HepG2 (cell line): ENCODE results near the gene FANCE. TPM values are rescaled to one million over a fixed set of nuclear protein-coding genes. Genes with fewer than 3 reads are reported as not detected.
A peak's percentile ranks its signal among the peaks of the same experiment; 100 is the strongest.

Experiments
- ADNP ChIP-seq: sonication (generic); formaldehyde crosslinking; IDR thresholded peaks from 2 replicates; pipeline ENCODE4 v1.4.0; 2020; ENCODE audit warnings: missing genetic modification reagents
- ATF3 ChIP-seq: sonication (generic); formaldehyde crosslinking; IDR thresholded peaks from 2 replicates; pipeline ENCODE4 v1.4.0; 2020; ENCODE audit warnings: missing genetic modification reagents
- CBX2 ChIP-seq, 2 experiments: fragments of 200-600 bp in 1 of 2; sonication (generic); formaldehyde crosslinking in 1 of 2; IDR thresholded peaks; 2 replicates each; pipeline versions ENCODE4 v1.7.0 to v1.8.1; 2018 to 2022; ENCODE audit warnings: low read depth in 2 of 2, low read length in 1 of 2, mild to moderate bottlenecking in 1 of 2, missing genetic modification reagents in 1 of 2
- FOXP1 ChIP-seq, 2 experiments: fragments of 450-650 bp in 1 of 2; IDR thresholded peaks; 2 replicates each; pipeline ENCODE4 v1.6.1; 2017 to 2018; ENCODE audit warnings: antibody characterized with exemption in 1 of 2
- GRHL1 ChIP-seq: sonication (generic); formaldehyde crosslinking; conservative IDR thresholded peaks from 2 replicates; pipeline ENCODE4 v1.8.0; 2022; ENCODE audit warnings: missing genetic modification reagents
- HDAC1 ChIP-seq: sonication (generic); formaldehyde crosslinking; IDR thresholded peaks from 2 replicates; pipeline ENCODE4 v1.5.1; 2020; ENCODE audit warnings: mild to moderate bottlenecking, missing genetic modification reagents
- HNRNPK ChIP-seq: fragments of 200-400 bp; formaldehyde crosslinking; IDR thresholded peaks from 2 replicates; pipeline ENCODE4 v1.6.1; 2018; ENCODE audit warnings: low read length, low read depth, moderate library complexity, mild to moderate bottlenecking; ENCODE audit not compliant: poor library complexity, severe bottlenecking
- KDM2A ChIP-seq: sonication (generic); formaldehyde crosslinking; IDR thresholded peaks from 2 replicates; pipeline ENCODE4 v1.4.0; 2020; ENCODE audit warnings: low read depth, missing genetic modification reagents, borderline replicate concordance
- MBD4 ChIP-seq: IDR thresholded peaks from 2 replicates; pipeline ENCODE4 v1.6.1; 2012; ENCODE audit warnings: low read length, inconsistent platforms, borderline replicate concordance
- NCOR1 ChIP-seq: fragments of 200-600 bp; sonication (generic); IDR thresholded peaks from 2 replicates; pipeline ENCODE4 v1.7.0; 2017; ENCODE audit warnings: antibody characterized with exemption, low read length, borderline replicate concordance
- PAX8 ChIP-seq: sonication (generic); formaldehyde crosslinking; IDR thresholded peaks from 2 replicates; pipeline ENCODE4 v1.8.0; 2022; ENCODE audit warnings: mild to moderate bottlenecking, missing genetic modification reagents, borderline replicate concordance
- PCBP2 ChIP-seq: fragments of 200-400 bp; formaldehyde crosslinking; optimal IDR thresholded peaks from 2 replicates; pipeline ENCODE3; 2018; ENCODE audit warnings: low read length, low read depth; ENCODE audit not compliant: poor library complexity, severe bottlenecking
- RBM22 ChIP-seq: fragments of 200-400 bp; formaldehyde crosslinking; optimal IDR thresholded peaks from 2 replicates; pipeline ENCODE3; 2017; ENCODE audit warnings: mild to moderate bottlenecking, low read length, moderate library complexity
- SMAD3 ChIP-seq: sonication (generic); formaldehyde crosslinking; IDR thresholded peaks from 2 replicates; pipeline ENCODE4 v1.4.0; 2020; ENCODE audit warnings: missing genetic modification reagents
- STAT5B ChIP-seq: sonication (generic); formaldehyde crosslinking; IDR thresholded peaks from 2 replicates; pipeline ENCODE4 v1.4.0; 2020; ENCODE audit warnings: missing genetic modification reagents
- TAF1 ChIP-seq: sonication (generic); formaldehyde crosslinking; IDR thresholded peaks from 2 replicates; pipeline ENCODE4 v1.4.0; 2020; ENCODE audit warnings: missing genetic modification reagents
- U2AF1 ChIP-seq: fragments of 200-400 bp; formaldehyde crosslinking; optimal IDR thresholded peaks from 2 replicates; pipeline ENCODE3; 2017; ENCODE audit warnings: mild to moderate bottlenecking, low read depth, low read length
- ZFP91 ChIP-seq: sonication (generic); formaldehyde crosslinking; IDR thresholded peaks from 2 replicates; pipeline ENCODE4 v1.9.0; 2022; ENCODE audit warnings: missing genetic modification reagents, mild to moderate bottlenecking, borderline replicate concordance
- ZNF34 ChIP-seq: sonication (generic); formaldehyde crosslinking; IDR thresholded peaks from 2 replicates; pipeline ENCODE4 v1.4.0; 2020; ENCODE audit warnings: mild to moderate bottlenecking, missing genetic modification reagents, borderline replicate concordance
- ZNF460 ChIP-seq: sonication (generic); formaldehyde crosslinking; IDR thresholded peaks from 2 replicates; pipeline ENCODE4 v1.5.1; 2020; ENCODE audit warnings: missing genetic modification reagents, mild to moderate bottlenecking, borderline replicate concordance
- polyA plus RNA-seq, 8 experiments: library from polyadenylated mRNA; depleted of rRNA in 3 of 8; stranded (reverse) in 7 of 8; unstranded in 1 of 8; fragments of >200 nt; fragmentation: Illumina TruSeq in 4 of 8; extraction: Trizol in 4 of 8; gene quantifications; 2 replicates each; pipeline versions ENCODE4 v1.2.1 to v1.2.3, GENCODE V29; 2011 to 2016; ENCODE audit warnings: low read depth in 4 of 8, missing spikeins in 1 of 8, mixed read lengths in 1 of 8; ENCODE audit not compliant: insufficient read depth in 1 of 8
- total RNA-seq, 5 experiments: library from RNA; depleted of rRNA; stranded (reverse); fragments of >200 nt; fragmentation: Illumina TruSeq; extraction: Trizol; gene quantifications; 2 replicates each; pipeline ENCODE4 v1.2.3, GENCODE V29; 2016; ENCODE audit warnings: low read depth in 1 of 5
- TF ChIP-seq, protein P1 (sequence below): sonication (generic); formaldehyde crosslinking; IDR thresholded peaks from 2 replicates; pipeline ENCODE4 v1.5.1; 2020; ENCODE audit warnings: missing genetic modification reagents, mild to moderate bottlenecking, borderline replicate concordance
- TF ChIP-seq, protein P2 (sequence below): sonication (generic); formaldehyde crosslinking; IDR thresholded peaks from 2 replicates; pipeline ENCODE4 v1.8.0; 2022; ENCODE audit warnings: missing genetic modification reagents, mild to moderate bottlenecking, inconsistent platforms, borderline replicate concordance

The FANCE gene
- total and polyA plus RNA-seq, 2 of the 13 experiments (the other 11 are each of a cell fraction or from before 2014, with no cell fraction given) = 7.1 to 11.2 TPM

DNA sequence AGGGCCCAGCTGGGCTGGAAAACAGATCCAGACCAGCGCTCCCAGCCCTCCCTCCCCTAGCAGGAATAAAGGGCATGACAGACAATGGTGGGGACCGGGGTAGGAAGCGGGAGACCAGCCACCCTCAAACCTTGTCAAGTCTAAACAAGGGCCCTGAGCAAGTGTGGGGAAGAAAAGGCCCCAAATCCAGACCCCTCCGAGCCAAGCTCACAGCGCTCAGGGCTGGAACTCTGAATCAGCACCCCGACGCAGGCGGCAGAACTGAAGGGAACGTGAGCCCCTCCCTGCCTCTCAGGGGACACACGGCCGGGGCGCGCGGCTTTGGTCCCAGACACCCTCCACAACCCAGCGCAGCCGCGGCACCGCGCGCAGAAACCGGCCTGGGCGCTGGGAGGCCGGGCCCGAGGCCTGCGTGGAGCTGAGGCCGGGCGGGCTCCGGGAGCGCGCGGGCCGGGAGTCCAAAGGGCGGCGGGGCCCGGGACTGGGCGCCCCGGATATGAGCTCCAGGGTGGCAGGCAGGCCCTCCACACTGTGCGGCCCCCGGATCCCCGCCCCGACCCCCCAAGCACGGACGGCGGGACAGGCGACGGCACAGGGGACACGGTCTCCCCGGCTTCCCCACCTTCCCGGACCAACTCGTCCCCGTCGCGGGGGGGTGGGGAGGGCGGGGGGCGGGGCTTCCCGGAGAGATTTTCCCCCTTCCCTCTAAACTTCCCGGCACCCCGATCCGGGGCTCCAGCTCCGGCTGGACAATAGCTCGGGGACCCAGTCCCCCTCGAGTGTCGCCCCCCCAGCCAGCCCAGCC is 44.1 kb downstream of the FANCE start (continued):
- TF ChIP-seq ZNF34 (CRISPR knock-in tag) (no peak), RBM22 (peak; percentile 50), ZFP91 (peak; percentile 50; the same call in 1 of the 2 replicates), ATF3 (CRISPR knock-in tag) (no peak), NCOR1 (no peak), FOXP1 (IDR thresholded peaks at IDR 0.05) (no peak), FOXP1 (CRISPR knock-in tag; IDR thresholded peaks at IDR 0.05) (no peak), SMAD3 (CRISPR knock-in tag) (0 out of 2 replicates have a peak, but pooled peaks have one; percentile 19), ZNF460 (no peak), TAF1 (CRISPR knock-in tag) (peak; percentile 48; the same call in 1 of the 2 replicates), GRHL1 (CRISPR knock-in tag) (no peak), HDAC1 (CRISPR knock-in tag) (peak; percentile 81), KDM2A (CRISPR knock-in tag) (peak; percentile 31; the same call in 1 of the 2 replicates), U2AF1 (no peak), HNRNPK (peak; percentile 56), PCBP2 (no peak), CBX2 (IDR thresholded peaks at IDR 0.05; ENCODE audit: low read depth, low read length) (no peak), CBX2 (CRISPR knock-in tag; IDR thresholded peaks at IDR 0.05; ENCODE audit: low read depth) (no peak), ADNP (CRISPR knock-in tag) (0 out of 2 replicates have a peak, but pooled peaks have one; percentile 25), MBD4 (no peak), STAT5B (no peak), PAX8 (CRISPR knock-in tag) (0 out of 2 replicates have a peak, but pooled peaks have one; percentile 32)
- TF ChIP-seq, protein P1, sequence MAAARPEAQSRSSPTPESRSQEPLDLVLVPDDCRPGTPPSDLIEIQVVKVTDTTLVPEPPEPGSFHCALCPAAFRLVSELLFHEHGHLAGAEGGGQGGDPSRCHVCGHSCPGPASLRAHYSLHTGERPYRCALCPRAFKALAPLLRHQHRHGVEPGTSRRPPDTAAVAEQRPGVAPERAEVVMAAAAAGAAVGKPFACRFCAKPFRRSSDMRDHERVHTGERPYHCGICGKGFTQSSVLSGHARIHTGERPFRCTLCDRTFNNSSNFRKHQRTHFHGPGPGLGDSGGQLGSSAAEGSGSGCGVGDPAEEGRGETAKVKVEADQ = peak; percentile 74; the same call in 1 of the 2 replicates
- TF ChIP-seq, protein P2, sequence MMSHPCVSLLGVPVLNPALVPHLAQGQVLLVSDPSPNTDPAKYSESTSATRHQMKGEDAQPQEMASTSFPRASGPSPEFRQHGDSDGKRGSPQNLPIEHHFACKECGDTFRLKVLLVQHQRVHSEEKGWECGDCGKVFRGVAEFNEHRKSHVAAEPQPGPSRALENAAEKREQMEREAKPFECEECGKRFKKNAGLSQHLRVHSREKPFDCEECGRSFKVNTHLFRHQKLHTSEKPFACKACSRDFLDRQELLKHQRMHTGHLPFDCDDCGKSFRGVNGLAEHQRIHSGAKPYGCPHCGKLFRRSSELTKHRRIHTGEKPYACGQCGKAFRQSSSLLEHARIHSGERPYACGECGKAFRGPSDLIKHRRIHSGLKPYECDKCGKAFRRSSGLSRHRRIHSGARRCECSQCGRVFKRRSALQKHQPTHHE (CRISPR knock-in tag) = no peak
